RCC 7860 (cell line): ENCODE measurements around the gene PRLR.

Experiments
- DNase-seq: peaks from one replicate; pipeline ENCODE4 v3.0.0-alpha.2; 2015; ENCODE audit warnings: low spot score
- FAIRE-seq: peaks from 2 replicates; lab custom pipeline; 2012; peaks lifted over from hg19 to GRCh38; lab: Jason Lieb, UNC

Gene PRLR

DNA sequence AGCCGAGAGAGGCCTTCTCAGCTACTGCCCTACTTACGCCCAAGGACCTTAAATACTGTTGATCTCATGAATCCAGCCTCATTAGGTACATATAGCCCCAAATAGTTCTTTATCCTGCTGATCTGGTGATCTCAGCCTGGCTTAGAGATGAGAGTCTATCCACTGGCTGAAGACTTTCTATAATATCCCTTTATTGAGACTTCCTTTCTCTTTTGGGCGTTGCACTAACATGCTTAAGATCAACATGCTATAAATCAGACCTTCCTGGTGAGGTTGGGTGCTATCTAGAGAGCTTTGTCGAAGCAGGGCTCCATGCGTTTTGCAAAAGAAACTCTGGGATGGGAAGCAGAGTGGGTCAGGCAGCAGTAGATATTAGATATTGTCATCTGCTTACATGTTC lies 138.6 kb downstream of the PRLR start:
- DNase-seq = no peak
- FAIRE-seq = no peak

- DNase-seq = peak; percentile 55
- peak; percentile 72 for FAIRE-seq
Observed at GRCh38 chr5:35089334-35090314, 140.7 kb downstream of the PRLR start.

- DNase-seq (no peak), FAIRE-seq (no peak)
Observed at GRCh38 chr5:35087991-35088390, 142.3 kb downstream of the PRLR start.

DNA sequence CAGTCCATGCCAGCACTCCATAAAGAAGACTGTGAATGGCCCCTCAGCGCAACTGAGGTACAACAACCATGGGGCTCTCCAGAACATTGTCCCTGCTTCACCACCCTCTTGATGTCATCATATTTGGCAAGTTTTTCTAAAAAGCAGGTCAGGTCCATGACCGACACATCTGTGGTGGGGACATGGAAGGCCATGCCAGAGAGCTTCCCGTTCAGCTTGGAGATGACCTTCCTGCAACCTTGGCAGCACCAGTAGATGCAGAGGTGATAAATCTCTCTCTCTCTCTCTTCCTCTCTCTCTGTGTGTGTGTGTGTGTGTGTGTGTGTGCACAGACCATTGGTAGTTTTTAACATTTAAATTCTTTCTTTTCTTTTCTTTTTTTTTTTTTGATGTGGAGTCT lies 147.1 kb downstream of the PRLR start:
- DNase-seq (no peak), FAIRE-seq (no peak)

- DNase-seq (no peak), FAIRE-seq (no peak)
Observed at GRCh38 chr5:35082530-35082929, 147.8 kb downstream of the PRLR start.

GRCh38 chr5:35081134-35081533 lies 149.2 kb downstream of the PRLR start:
- DNase-seq = no peak
- FAIRE-seq = no peak

DNA sequence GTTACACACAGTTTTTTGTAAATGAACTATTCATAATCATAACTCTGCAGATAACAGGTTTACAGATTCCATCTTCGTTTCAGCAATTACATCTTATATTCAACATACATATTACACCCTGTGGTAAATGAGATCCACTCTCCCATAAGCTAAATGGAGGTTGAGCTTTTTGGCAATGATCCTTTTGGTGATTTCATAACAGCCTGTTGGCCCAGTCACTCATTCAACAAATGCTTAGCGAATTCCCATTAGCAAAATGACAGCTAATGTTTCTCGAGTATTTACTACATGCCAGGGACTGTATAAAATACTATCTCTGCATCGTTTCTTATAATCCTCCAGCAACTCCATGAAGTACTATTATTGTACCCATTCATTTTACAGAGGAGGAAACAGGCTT lies 157.1 kb downstream of the PRLR start:
- DNase-seq (no peak), FAIRE-seq (no peak)

DNA sequence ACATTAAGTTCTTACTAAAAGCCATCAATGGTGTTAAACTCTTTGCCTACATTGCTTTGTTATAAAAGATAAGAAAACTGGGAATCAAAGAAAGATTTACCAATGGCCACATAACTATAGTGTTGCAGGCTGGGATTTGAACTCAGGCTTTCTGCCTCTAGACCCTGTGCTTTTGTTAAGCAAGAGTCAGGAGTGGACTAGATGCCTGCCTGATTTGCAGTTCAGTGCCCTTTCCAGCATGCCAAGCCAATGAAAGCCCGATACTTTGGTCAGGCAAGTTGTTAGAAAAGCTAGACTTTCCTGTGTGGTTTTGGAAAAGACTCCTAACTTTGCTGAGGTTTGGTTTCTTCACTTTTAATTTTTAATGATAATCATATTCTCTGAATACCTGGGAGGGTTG lies 161.1 kb downstream of the PRLR start:
- DNase-seq (no peak), FAIRE-seq (no peak)

GRCh38 chr5:35067985-35068384 lies 162.3 kb downstream of the PRLR start:
- FAIRE-seq (no peak), DNase-seq (no peak)

DNA sequence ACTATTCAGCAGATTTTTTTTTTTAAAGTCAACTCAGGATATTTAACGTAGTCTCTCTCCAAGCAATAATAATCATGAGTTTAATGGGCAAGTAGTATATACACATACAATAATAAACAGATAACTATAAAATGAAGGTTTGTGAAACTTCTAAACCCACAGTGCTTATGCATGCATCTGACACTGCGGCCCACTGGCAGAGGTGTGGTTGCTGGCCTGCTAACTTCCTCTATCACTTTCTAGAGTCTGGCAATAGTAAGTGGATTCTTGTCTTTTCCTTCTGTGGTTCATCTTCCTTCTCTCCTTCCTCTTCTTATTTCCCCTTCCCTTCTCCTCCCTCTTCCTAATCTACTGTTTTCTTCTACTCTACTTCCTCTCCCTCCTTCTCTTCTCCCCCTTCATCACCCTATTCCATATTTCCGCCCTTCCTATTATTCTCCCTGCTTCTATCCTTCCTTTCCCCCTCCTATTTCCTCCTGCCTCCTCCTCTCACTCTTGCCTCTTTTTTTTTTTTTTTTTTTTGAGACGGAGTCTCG lies 164.0 kb downstream of the PRLR start:
- DNase-seq = no peak
- FAIRE-seq = no peak

DNA sequence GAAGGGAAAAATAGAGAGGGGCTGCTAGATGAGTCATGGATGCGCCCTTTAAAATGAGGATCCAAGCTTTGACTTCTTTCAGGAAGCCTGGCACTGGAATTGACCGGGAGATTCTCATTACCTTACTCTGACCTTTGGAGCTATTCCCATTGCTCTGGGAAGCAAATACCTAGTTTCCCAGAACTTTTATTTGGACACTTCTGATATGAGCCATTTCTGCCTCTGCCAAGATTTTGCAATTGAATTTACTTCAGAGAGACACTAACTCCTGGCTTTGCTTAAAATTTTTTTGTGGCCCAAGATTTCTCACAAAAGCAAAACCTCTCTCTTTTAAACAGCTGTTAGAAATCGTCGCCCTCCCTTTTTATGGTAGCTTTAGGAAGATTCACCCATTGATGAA lies 166.9 kb downstream of the PRLR start:
- DNase-seq = no peak
- FAIRE-seq = no peak

DNA sequence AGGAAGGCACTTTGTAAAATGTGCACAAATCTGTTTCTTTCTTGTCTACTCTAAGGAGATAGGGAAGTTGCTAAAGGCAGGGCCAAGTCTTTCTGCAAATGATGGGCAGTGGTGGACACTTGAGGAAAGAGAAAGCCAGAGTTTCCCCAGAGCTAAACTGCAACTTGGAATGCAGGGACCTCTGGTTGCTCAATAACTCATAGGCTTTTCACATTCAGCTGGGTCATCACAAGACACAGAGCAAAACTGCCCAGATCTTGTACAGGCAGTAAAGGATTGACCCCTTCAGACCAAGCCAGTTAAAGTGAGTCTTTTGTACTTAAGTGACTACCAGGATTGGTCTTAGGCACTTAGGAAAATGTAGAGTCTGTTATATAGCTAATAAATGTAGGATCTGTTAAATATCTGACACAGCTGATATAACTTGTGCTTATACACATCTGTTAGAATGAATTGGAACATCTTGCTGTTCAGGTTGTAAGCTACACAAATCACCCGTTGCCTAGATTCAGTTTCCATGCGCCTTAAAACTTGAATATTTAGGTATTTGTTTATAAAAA lies 169.0 kb downstream of the PRLR start:
- no peak for DNase-seq
- FAIRE-seq = no peak

- no peak for DNase-seq
- FAIRE-seq = no peak
Observed at GRCh38 chr5:35060236-35060635, 170.1 kb downstream of the PRLR start.

- peak; percentile 8 for FAIRE-seq
- no peak for DNase-seq
Observed at GRCh38 chr5:35059251-35059650, 171.0 kb downstream of the PRLR start.

- FAIRE-seq (peak; percentile 65), DNase-seq (no peak)
Observed at GRCh38 chr5:35058374-35058788, 171.9 kb downstream of the PRLR start.

DNA sequence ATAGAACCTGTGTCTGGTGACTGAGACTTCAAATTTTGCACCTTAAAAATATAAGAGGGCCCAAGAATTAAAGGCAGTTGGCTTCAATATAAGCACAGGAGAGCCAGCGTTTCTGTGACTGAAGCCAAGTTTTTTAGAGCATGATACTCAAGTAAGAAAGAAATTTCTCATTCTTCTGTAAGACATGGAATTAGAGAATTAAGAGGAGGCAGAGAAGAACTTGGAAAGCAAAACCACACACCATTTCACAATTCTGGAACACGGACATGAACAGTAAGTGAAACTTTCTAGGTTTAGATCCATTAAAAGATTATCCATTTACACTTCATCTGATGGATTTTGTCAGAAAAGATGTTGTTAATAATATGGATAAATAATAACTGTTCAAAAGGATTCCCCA lies 173.6 kb downstream of the PRLR start:
- DNase-seq (no peak), FAIRE-seq (no peak)

GRCh38 chr5:35052838-35053237 lies 177.4 kb downstream of the PRLR start:
- DNase-seq (no peak), FAIRE-seq (no peak)

DNA sequence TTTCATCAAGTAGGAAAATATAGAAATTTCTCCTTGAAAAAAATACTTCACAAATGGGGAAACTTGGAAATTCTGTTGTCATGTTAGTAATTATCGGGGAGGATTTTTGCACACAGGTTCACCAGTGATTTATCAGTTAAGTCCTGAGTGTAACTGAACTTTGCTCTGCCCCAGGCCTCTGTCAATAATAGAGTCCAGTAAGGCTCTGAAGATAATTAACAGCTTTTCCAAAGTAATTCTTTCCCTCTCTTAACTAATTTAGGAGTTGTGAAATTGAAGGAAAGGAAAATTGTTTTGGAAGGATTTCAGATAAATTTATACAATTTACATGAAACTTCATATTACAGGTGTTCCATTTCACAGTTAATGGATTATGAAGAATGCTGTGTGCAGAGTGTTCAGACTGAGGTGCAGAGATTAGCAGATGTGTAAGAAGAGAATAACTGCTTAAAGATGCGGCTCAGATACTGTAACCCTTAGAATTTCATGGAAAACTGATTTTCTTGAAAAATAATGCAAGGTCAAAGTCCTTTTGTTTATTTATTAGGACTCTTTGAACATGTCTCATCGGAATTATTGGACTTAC lies 179.7 kb downstream of the PRLR start:
- DNase-seq = no peak
- no peak for FAIRE-seq

GRCh38 chr5:35048910-35049309 lies 181.4 kb downstream of the PRLR start:
- FAIRE-seq = no peak
- no peak for DNase-seq

GRCh38 chr5:35047785-35048404 lies 182.4 kb downstream of the PRLR start, which contains the start of gene AGXT2:
AGXT2 (minus strand) TSS chr5:35047949; CDS start chr5:35047892, 57 bp downstream.
- peak; percentile 60 for DNase-seq
- FAIRE-seq = peak; percentile 91

DNA sequence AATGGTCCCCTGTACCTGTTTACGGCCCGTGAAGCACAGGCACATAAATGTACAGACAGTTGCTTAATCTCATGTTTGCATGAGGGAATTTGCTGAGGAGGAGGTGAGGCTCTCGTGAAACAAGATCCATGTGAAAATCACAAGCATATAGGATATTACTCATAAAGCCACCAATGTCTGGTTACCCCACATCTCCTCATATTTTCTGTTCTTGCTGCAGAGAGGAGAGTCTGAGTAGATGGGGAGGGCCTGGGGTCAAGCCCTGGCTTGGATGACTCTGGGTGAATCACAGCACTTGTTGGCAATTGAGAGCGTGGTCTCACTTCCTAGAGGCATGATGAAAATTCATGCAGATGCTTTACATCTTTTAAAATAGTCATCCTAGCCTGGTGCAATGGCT lies 183.5 kb downstream of the PRLR start:
- peak; percentile 98 for FAIRE-seq
- DNase-seq = peak; percentile 94
